WTC11 (cell line): Measurements from ENCODE around the gene DEPDC1B. TPM values are rescaled to one million over a fixed set of nuclear protein-coding genes. Genes with fewer than 3 reads are reported as not detected.

Experiments
- ATAC-seq: fragments of 200-7000 bp; cut with Tn5 transposase; 2 replicates; pipeline ENCODE4 v1.10.0; 2021; ENCODE audit warnings: mild to moderate bottlenecking, moderate library complexity
- CTCF ChIA-PET: fragments of 300-600 bp; sonication (Branson Sonifier 250); formaldehyde crosslinking; loops from one replicate; lab custom pipeline; 2021; ENCODE audit warnings: antibody characterized with exemption; lab: Charles Lee
- POLR2A ChIA-PET: fragments of 350-600 bp; sonication (Branson Sonifier 250); formaldehyde crosslinking; loops from one replicate; lab custom pipeline; 2021; ENCODE audit warnings: antibody characterized with exemption; lab: Charles Lee
- DNase-seq: peaks from one replicate; pipeline ENCODE4 v3.0.0; 2021; ENCODE audit warnings: low spot score
- H3K27ac Mint-ChIP-seq: 2 replicates; pipeline ENCODE4 v1.8.0; 2021; ENCODE audit warnings: mixed read lengths
- H3K27me3 Mint-ChIP-seq: 2 replicates; pipeline ENCODE4 v1.8.0; 2021; ENCODE audit warnings: low read depth, mild to moderate bottlenecking, moderate library complexity, mixed read lengths
- H3K36me3 Mint-ChIP-seq: 2 replicates; pipeline ENCODE4 v1.8.0; 2021; ENCODE audit warnings: mixed read lengths
- H3K4me1 Mint-ChIP-seq: 2 replicates; pipeline ENCODE4 v1.8.0; 2022; ENCODE audit warnings: mixed read lengths
- H3K4me3 Mint-ChIP-seq: 2 replicates; pipeline ENCODE4 v1.8.0; 2021; ENCODE audit warnings: mild to moderate bottlenecking, moderate library complexity, mixed read lengths
- H3K9me3 Mint-ChIP-seq: 2 replicates; pipeline ENCODE4 v1.8.0; 2021; ENCODE audit warnings: mixed read lengths
- ATF2 ChIP-seq: sonication (generic); formaldehyde crosslinking; IDR thresholded peaks from 2 replicates; pipeline ENCODE4 v1.8.1; 2022; ENCODE audit warnings: low read depth, missing genetic modification reagents, borderline replicate concordance
- E2F1 ChIP-seq: sonication (generic); formaldehyde crosslinking; IDR thresholded peaks from 2 replicates; pipeline ENCODE4 v1.8.0; 2022; ENCODE audit warnings: mild to moderate bottlenecking, missing genetic modification reagents
- ELF4 ChIP-seq: sonication (generic); formaldehyde crosslinking; IDR thresholded peaks from 2 replicates; pipeline ENCODE4 v1.8.1; 2022; ENCODE audit warnings: low read depth, mild to moderate bottlenecking, moderate library complexity, missing genetic modification reagents
- EMX1 ChIP-seq: fragments of 250-450 bp; sonication (Bioruptor Pico); IDR thresholded peaks from 2 replicates; pipeline ENCODE4 v1.8.0; 2021; ENCODE audit warnings: mild to moderate bottlenecking
- IRF2 ChIP-seq: sonication (generic); formaldehyde crosslinking; IDR thresholded peaks from 2 replicates; pipeline ENCODE4 v1.8.0; 2022; ENCODE audit warnings: low read depth, missing genetic modification reagents, borderline replicate concordance
- MYBL2 ChIP-seq: sonication (generic); formaldehyde crosslinking; IDR thresholded peaks from 2 replicates; pipeline ENCODE4 v1.8.1; 2023; ENCODE audit warnings: mild to moderate bottlenecking, moderate library complexity, missing genetic modification reagents
- RELA ChIP-seq: sonication (generic); formaldehyde crosslinking; IDR thresholded peaks from 2 replicates; pipeline ENCODE4 v1.8.1; 2022; ENCODE audit warnings: missing genetic modification reagents, mild to moderate bottlenecking, borderline replicate concordance
- RORB ChIP-seq: fragments of 250-450 bp; sonication (Bioruptor Pico); IDR thresholded peaks from 2 replicates; pipeline ENCODE4 v1.9.0; 2021; ENCODE audit warnings: mild to moderate bottlenecking
- STAT6 ChIP-seq: sonication (generic); formaldehyde crosslinking; conservative IDR thresholded peaks from 2 replicates; pipeline ENCODE4 v1.8.1; 2023; ENCODE audit warnings: mild to moderate bottlenecking, low read depth, missing genetic modification reagents, moderate library complexity
- TP53 ChIP-seq: sonication (generic); formaldehyde crosslinking; IDR thresholded peaks from 2 replicates; pipeline ENCODE4 v1.8.1; 2023; ENCODE audit warnings: mild to moderate bottlenecking, missing genetic modification reagents
- USF2 ChIP-seq: sonication (generic); formaldehyde crosslinking; IDR thresholded peaks from 2 replicates; pipeline ENCODE4 v1.8.1; 2023; ENCODE audit warnings: mild to moderate bottlenecking, missing genetic modification reagents, moderate library complexity
- ZNF232 ChIP-seq: sonication (generic); formaldehyde crosslinking; IDR thresholded peaks from 2 replicates; pipeline ENCODE4 v1.8.0; 2022; ENCODE audit warnings: mild to moderate bottlenecking, missing genetic modification reagents
- ZNF317 ChIP-seq: sonication (generic); formaldehyde crosslinking; IDR thresholded peaks from 2 replicates; pipeline ENCODE4 v1.8.1; 2023; ENCODE audit warnings: low read depth, mild to moderate bottlenecking, moderate library complexity, missing genetic modification reagents, borderline replicate concordance
- ZNF671 ChIP-seq: fragments of 250-450 bp; sonication (Bioruptor Pico); IDR thresholded peaks from 2 replicates; pipeline ENCODE4 v1.8.0; 2021; ENCODE audit warnings: mild to moderate bottlenecking
- total RNA-seq: library from RNA; stranded (reverse); gene quantifications from 3 replicates; pipeline ENCODE4 v1.2.3, GENCODE V29; 2021
- TF ChIP-seq, protein P1 (sequence below): fragments of 250-450 bp; sonication (Bioruptor Pico); IDR thresholded peaks from 2 replicates; pipeline ENCODE4 v1.9.0; 2021; ENCODE audit warnings: mild to moderate bottlenecking
- TF ChIP-seq, protein P2 (sequence below): sonication (generic); formaldehyde crosslinking; IDR thresholded peaks from 2 replicates; pipeline ENCODE4 v1.8.0; 2022; ENCODE audit warnings: mild to moderate bottlenecking, missing genetic modification reagents
- TF ChIP-seq, protein P3 (sequence below): sonication (generic); formaldehyde crosslinking; IDR thresholded peaks from 2 replicates; pipeline ENCODE4 v1.8.1; 2022; ENCODE audit warnings: mild to moderate bottlenecking, missing genetic modification reagents, moderate library complexity, borderline replicate concordance

DEPDC1B gene
- total RNA-seq, 1 experiment from 2014 or later, result 55.1 TPM

DNA sequence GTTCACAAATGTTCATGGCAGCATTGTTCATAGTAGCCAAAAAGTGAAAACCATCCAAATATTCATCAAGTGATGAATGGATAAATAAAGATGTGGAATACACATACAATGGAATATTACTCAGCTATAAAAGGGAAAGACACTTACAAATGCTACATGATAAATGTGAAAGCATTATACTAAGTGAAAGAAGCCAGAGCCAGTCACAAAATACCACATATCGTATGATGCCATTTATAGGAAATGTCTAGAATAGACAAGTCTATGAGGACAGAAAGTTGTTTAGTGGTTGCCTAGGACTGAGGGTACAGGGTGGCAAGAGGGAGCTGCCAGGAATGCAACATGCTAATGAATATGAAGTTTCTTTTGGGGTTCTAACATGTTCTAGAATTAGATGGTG lies 148.7 kb downstream of the DEPDC1B start:
- no peaks in the 10 kb centered on the region; the same call in 1 of the 2 replicates for H3K27me3 Mint-ChIP-seq
- ATAC-seq (no peak), DNase-seq (no peak)
- ChIA-PET POLR2A (no interaction called here), CTCF (interaction anchor here (1.2 kb wide), 1 partner anchor 117 kb away, joined by 3 read pairs; no protein-coding TSS in a partner anchor)
- H3K4me1 Mint-ChIP-seq, result no peaks in the 10 kb centered on the region
- no peak overlapping the region for H3K27ac Mint-ChIP-seq
- peaks cover 13% of the 10 kb centered on the region for H3K9me3 Mint-ChIP-seq
- no peak overlapping the region for H3K4me3 Mint-ChIP-seq
- no peak for TF ChIP-seq ATF2 (CRISPR knock-in tag)
- no peak for TF ChIP-seq MYBL2
- TF ChIP-seq, protein P1, sequence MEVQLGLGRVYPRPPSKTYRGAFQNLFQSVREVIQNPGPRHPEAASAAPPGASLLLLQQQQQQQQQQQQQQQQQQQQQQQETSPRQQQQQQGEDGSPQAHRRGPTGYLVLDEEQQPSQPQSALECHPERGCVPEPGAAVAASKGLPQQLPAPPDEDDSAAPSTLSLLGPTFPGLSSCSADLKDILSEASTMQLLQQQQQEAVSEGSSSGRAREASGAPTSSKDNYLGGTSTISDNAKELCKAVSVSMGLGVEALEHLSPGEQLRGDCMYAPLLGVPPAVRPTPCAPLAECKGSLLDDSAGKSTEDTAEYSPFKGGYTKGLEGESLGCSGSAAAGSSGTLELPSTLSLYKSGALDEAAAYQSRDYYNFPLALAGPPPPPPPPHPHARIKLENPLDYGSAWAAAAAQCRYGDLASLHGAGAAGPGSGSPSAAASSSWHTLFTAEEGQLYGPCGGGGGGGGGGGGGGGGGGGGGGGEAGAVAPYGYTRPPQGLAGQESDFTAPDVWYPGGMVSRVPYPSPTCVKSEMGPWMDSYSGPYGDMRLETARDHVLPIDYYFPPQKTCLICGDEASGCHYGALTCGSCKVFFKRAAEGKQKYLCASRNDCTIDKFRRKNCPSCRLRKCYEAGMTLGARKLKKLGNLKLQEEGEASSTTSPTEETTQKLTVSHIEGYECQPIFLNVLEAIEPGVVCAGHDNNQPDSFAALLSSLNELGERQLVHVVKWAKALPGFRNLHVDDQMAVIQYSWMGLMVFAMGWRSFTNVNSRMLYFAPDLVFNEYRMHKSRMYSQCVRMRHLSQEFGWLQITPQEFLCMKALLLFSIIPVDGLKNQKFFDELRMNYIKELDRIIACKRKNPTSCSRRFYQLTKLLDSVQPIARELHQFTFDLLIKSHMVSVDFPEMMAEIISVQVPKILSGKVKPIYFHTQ, result no peak
- no peak for TF ChIP-seq RELA (CRISPR knock-in tag)
- no peak for TF ChIP-seq STAT6
- TF ChIP-seq USF2 (CRISPR knock-in tag), result no peak
- TF ChIP-seq RORB (CRISPR knock-in tag), result no peak
- no peak for TF ChIP-seq IRF2 (CRISPR knock-in tag)
- no peak for TF ChIP-seq ZNF317
- no peak for TF ChIP-seq EMX1 (CRISPR knock-in tag)
- TF ChIP-seq, protein P2, sequence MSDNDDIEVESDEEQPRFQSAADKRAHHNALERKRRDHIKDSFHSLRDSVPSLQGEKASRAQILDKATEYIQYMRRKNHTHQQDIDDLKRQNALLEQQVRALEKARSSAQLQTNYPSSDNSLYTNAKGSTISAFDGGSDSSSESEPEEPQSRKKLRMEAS, result no peak
- no peak for TF ChIP-seq ELF4
- TF ChIP-seq ZNF232 (CRISPR knock-in tag), result no peak
- TF ChIP-seq, protein P3, sequence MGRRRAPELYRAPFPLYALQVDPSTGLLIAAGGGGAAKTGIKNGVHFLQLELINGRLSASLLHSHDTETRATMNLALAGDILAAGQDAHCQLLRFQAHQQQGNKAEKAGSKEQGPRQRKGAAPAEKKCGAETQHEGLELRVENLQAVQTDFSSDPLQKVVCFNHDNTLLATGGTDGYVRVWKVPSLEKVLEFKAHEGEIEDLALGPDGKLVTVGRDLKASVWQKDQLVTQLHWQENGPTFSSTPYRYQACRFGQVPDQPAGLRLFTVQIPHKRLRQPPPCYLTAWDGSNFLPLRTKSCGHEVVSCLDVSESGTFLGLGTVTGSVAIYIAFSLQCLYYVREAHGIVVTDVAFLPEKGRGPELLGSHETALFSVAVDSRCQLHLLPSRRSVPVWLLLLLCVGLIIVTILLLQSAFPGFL (CRISPR knock-in tag), result no peak
- TF ChIP-seq E2F1 (CRISPR knock-in tag), result no peak
- no peak for TF ChIP-seq TP53 (CRISPR knock-in tag)
- no peak for TF ChIP-seq ZNF671
- H3K36me3 Mint-ChIP-seq, result peaks cover 15% of the 10 kb centered on the region
